HG03460 (cell line): ENCODE measurements around the gene UCK1.

Experiments
- ATAC-seq: cut with Tn5 transposase; IDR thresholded peaks from one replicate; pipeline ENCODE4 v1.9.1; 2021; ENCODE audit not compliant: unreplicated experiment

Gene UCK1

GRCh38 chr9:131477816-131478419, 53.1 kb downstream of the UCK1 start:
- ATAC-seq = no peak

- ATAC-seq = no peak
These were observed 53.7 kb downstream of the UCK1 start for GRCh38 chr9:131477367-131477766.

- ATAC-seq = no peak
These were observed 54.2 kb downstream of the UCK1 start for GRCh38 chr9:131476777-131477345.

GRCh38 chr9:131475956-131476776, 54.9 kb downstream of the UCK1 start:
- ATAC-seq = no peak

GRCh38 chr9:131475111-131475955, 55.7 kb downstream of the UCK1 start:
- no peak for ATAC-seq

GRCh38 chr9:131474711-131475110, 56.4 kb downstream of the UCK1 start:
- ATAC-seq = no peak

GRCh38 chr9:131473891-131474290, 57.2 kb downstream of the UCK1 start:
- no peak for ATAC-seq
